Panc1 (cell line): Measurements from ENCODE around the gene RER1. TPM values are rescaled to one million over a fixed set of nuclear protein-coding genes. Genes with fewer than 3 reads are reported as not detected.

ENCODE experiments used
- ATAC-seq: fragments of 200-7000 bp; cut with Tn5 transposase; 2 replicates; pipeline ENCODE4 v1.9.1; 2020; ENCODE audit warnings: mild to moderate bottlenecking, moderate library complexity
- BruUV-seq: library from RNA; stranded (reverse); fragments of 400-500 nt; replicated peaks from 2 replicates; lab custom pipeline; 2021; lab: Mats Ljungman, UMichigan
- CTCF ChIA-PET: fragments of 300-600 bp; sonication (Branson Sonifier 250); formaldehyde crosslinking; loops from one replicate; lab custom pipeline; 2022; ENCODE audit warnings: antibody characterized with exemption; lab: Charles Lee
- POLR2A ChIA-PET: fragments of 300-600 bp; sonication (Branson Sonifier 250); formaldehyde crosslinking; loops from one replicate; lab custom pipeline; 2022; ENCODE audit warnings: antibody characterized with exemption; lab: Charles Lee
- DNase-seq: peaks from one replicate; pipeline ENCODE4 v3.0.0-alpha.2; 2010; ENCODE audit warnings: low read depth, low spot score
- H3K27ac ChIP-seq: 2 replicates; pipeline ENCODE4 v1.5.1; 2011; ENCODE audit warnings: mild to moderate bottlenecking, low read length, inconsistent platforms
- H3K27me3 ChIP-seq: fragments of 200-500 bp; sonication (Bioruptor generic); 2 replicates; pipeline ENCODE4 v1.6.0; 2014; ENCODE audit warnings: low read length, inconsistent platforms; ENCODE audit not compliant: control insufficient read depth, insufficient read depth
- H3K36me3 ChIP-seq: fragments of 200-500 bp; sonication (Bioruptor generic); 2 replicates; pipeline ENCODE4 v1.5.1; 2014; ENCODE audit warnings: inconsistent platforms, mild to moderate bottlenecking, low read length, moderate library complexity; ENCODE audit not compliant: control insufficient read depth, insufficient read depth
- H3K4me1 ChIP-seq: 2 replicates; pipeline ENCODE4 v1.5.1; 2011; ENCODE audit warnings: inconsistent platforms, mild to moderate bottlenecking, low read length, moderate library complexity; ENCODE audit not compliant: control insufficient read depth, insufficient read depth
- H3K4me3 ChIP-seq, 2 experiments: 2 replicates each; pipeline ENCODE4 v1.5.1; 2011 to 2012; ENCODE audit warnings: low read depth in 2 of 2, low read length in 2 of 2, mild to moderate bottlenecking in 2 of 2, inconsistent platforms in 1 of 2, moderate library complexity in 1 of 2
- H3K9me3 ChIP-seq: fragments of 200-500 bp; sonication (Bioruptor generic); 2 replicates; pipeline ENCODE4 v1.5.1; 2014; ENCODE audit warnings: low read depth, mild to moderate bottlenecking, inconsistent platforms, low read length, moderate library complexity; ENCODE audit not compliant: control insufficient read depth, insufficient read depth
- POLR2AphosphoS5 ChIP-seq: IDR thresholded peaks from 2 replicates; pipeline ENCODE4 v1.6.1; 2012; ENCODE audit warnings: mild to moderate bottlenecking, low read depth, low read length, moderate library complexity
- SIN3A ChIP-seq: IDR thresholded peaks from 2 replicates; pipeline ENCODE4 v1.6.1; 2012; ENCODE audit warnings: low read depth, mild to moderate bottlenecking, low read length, moderate library complexity, borderline replicate concordance; ENCODE audit not compliant: insufficient read depth
- TCF7L2 ChIP-seq: IDR thresholded peaks from 2 replicates; pipeline ENCODE4 v1.6.1; 2011; ENCODE audit warnings: mild to moderate bottlenecking, low read depth, low read length, inconsistent platforms
- in situ Hi-C: cut with HindIII; loops from 2 replicates; pipeline ENCODE4 v1.10.0; 2016; ENCODE audit warnings: low sequenced_read_pairs, low pct_unique_long_range_greater_than_20kb
- intact Hi-C: fragments of 100-400 bp; cut with micrococcal nuclease; formaldehyde crosslinking; loops from one replicate; pipeline ENCODE4 v1.10.0; 2022; ENCODE audit not compliant: unreplicated experiment
- total RNA-seq: library from RNA; stranded (reverse); gene quantifications from one replicate; pipeline ENCODE4 v1.2.1, GENCODE V29; 2021; ENCODE audit not compliant: unreplicated experiment
- TF ChIP-seq, protein P1 (sequence below): fragments of 450-650 bp; IDR thresholded peaks from 2 replicates; pipeline ENCODE4 v1.5.1; 2017; ENCODE audit warnings: mild to moderate bottlenecking
- TF ChIP-seq, protein P2 (sequence below), 2 experiments: IDR thresholded peaks; 2 replicates each; pipeline ENCODE4 v1.6.1; 2011 to 2012; ENCODE audit warnings: low read depth in 2 of 2, control low read depth in 1 of 2, low read length in 1 of 2, mild to moderate bottlenecking in 1 of 2, moderate library complexity in 1 of 2; ENCODE audit not compliant: insufficient read depth in 1 of 2

RER1 gene
- total RNA-seq, 1 experiment from 2014 or later = 235 TPM

DNA sequence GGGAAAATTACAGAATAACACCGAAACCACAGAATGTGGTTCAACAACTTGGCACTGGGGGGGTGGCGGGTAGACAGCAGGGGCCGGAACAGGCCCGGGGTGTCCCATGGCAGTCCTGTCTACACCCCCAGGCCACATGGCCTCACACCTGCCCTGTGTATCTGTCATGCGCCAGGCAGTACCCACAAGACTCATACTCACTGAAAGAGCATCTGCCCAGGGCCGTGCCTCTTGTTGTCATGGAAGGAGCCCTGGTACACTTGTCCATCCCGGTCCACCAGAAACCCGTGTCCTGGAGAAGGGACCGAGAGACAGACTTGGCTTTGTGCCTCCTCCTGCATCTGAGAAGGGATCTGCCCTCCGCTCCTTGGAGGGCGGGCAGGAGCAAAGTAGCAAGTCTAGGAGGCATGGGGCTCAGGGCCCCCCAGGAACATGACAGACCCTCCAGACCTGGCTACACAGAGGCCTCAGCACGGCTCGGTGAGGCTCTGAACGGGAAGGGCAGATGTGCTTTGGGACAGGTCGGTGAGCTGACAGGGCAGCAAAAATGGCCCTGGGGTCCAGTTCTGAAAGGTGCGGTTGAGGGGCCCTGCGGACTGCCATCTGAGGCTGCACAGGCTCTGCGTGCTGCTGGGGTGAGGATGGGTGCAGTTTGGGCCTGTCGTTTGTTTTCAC lies 5.9 kb upstream of the RER1 start:
- H3K4me3 ChIP-seq = no peak overlapping the region
- DNase-seq (no peak), ATAC-seq (no peak)
- intact Hi-C loops (no loop called here), in situ Hi-C loops (no loop called here)
- no peaks in the 10 kb centered on the region for H3K36me3 ChIP-seq
- H3K9me3 ChIP-seq = no peaks in the 10 kb centered on the region
- TF ChIP-seq TCF7L2 (no peak), SIN3A (no peak), POLR2AphosphoS5 (no peak; the same call in none of the 2 replicates)
- TF ChIP-seq, protein P1, sequence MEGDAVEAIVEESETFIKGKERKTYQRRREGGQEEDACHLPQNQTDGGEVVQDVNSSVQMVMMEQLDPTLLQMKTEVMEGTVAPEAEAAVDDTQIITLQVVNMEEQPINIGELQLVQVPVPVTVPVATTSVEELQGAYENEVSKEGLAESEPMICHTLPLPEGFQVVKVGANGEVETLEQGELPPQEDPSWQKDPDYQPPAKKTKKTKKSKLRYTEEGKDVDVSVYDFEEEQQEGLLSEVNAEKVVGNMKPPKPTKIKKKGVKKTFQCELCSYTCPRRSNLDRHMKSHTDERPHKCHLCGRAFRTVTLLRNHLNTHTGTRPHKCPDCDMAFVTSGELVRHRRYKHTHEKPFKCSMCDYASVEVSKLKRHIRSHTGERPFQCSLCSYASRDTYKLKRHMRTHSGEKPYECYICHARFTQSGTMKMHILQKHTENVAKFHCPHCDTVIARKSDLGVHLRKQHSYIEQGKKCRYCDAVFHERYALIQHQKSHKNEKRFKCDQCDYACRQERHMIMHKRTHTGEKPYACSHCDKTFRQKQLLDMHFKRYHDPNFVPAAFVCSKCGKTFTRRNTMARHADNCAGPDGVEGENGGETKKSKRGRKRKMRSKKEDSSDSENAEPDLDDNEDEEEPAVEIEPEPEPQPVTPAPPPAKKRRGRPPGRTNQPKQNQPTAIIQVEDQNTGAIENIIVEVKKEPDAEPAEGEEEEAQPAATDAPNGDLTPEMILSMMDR = no peak
- TF ChIP-seq, protein P2, sequence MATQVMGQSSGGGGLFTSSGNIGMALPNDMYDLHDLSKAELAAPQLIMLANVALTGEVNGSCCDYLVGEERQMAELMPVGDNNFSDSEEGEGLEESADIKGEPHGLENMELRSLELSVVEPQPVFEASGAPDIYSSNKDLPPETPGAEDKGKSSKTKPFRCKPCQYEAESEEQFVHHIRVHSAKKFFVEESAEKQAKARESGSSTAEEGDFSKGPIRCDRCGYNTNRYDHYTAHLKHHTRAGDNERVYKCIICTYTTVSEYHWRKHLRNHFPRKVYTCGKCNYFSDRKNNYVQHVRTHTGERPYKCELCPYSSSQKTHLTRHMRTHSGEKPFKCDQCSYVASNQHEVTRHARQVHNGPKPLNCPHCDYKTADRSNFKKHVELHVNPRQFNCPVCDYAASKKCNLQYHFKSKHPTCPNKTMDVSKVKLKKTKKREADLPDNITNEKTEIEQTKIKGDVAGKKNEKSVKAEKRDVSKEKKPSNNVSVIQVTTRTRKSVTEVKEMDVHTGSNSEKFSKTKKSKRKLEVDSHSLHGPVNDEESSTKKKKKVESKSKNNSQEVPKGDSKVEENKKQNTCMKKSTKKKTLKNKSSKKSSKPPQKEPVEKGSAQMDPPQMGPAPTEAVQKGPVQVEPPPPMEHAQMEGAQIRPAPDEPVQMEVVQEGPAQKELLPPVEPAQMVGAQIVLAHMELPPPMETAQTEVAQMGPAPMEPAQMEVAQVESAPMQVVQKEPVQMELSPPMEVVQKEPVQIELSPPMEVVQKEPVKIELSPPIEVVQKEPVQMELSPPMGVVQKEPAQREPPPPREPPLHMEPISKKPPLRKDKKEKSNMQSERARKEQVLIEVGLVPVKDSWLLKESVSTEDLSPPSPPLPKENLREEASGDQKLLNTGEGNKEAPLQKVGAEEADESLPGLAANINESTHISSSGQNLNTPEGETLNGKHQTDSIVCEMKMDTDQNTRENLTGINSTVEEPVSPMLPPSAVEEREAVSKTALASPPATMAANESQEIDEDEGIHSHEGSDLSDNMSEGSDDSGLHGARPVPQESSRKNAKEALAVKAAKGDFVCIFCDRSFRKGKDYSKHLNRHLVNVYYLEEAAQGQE (IDR thresholded peaks at IDR 0.05; ENCODE audit: insufficient read depth in 1 of 2, low read depth in 2 of 2, low read length in 1 of 2) = no peak
- peaks cover 14% of the 10 kb centered on the region; the same call in 1 of the 2 replicates for H3K4me1 ChIP-seq
- CTCF ChIA-PET = no interaction called here
- H3K27ac ChIP-seq = no peak overlapping the region
- H3K27me3 ChIP-seq = no peaks in the 10 kb centered on the region
- BruUV-seq = no TSS peak
- POLR2A ChIA-PET = interaction anchor here (0.6 kb wide), 1 partner anchor 160 kb away, joined by 3 read pairs; no protein-coding TSS in a partner anchor

DNA sequence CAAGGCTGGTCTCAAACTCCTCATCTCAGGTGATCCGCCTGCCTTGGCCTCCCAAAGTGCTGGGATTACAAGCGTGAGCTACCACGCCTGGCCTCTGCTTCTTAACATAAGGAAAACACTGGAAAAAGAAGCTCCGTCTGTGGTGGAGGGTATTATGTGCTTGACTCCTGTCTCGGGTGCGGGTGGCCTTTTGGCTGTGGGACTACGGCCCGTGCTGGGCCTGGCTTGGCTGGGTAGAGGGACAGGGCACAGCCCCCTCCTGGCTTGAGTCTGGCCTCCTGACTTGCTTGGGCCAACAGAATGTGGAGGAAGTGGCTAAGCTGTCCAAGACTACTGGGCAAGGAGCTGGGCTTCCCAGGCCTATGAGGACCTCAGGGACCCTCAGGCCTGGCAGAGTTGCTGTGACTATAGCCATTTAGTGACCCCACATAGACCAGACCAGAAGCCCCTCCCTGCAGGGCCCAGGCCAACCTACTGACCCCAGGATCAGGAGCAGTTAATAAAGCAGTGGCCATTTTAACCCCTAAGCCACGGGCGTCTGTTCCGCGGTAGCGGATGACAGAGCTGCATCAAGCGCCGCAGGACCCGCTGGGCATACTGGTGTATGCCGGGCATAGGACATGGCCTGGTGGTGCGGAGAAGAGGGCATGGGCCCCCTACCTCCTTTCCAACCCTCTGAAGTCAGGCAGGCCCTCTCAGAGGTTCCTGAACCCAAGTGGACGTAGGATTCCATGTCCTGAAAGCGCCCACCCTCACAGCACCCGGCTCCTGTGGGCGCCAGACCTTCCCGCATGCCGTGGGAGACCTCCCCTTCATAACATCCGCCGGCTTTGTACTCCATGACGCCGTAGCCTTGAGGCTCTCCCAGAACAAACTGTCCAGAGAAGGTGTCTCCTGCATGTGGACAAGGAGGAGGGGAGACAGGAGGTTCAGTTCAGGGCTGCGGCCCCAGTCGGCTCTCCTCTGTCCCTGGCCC lies 4.7 kb upstream of the RER1 start:
- no TSS peak for BruUV-seq
- no peak for ATAC-seq
- ChIA-PET POLR2A (interaction anchor here (0.6 kb wide), 1 partner anchor 161 kb away, joined by 3 read pairs; no protein-coding TSS in a partner anchor), CTCF (no interaction called here)
- TF ChIP-seq SIN3A (no peak), POLR2AphosphoS5 (no peak), TCF7L2 (no peak)
- TF ChIP-seq, protein P1 = no peak
- TF ChIP-seq, protein P2 (IDR thresholded peaks at IDR 0.05; ENCODE audit: insufficient read depth in 1 of 2, low read depth in 2 of 2, low read length in 1 of 2) = no peak
- Histone ChIP-seq H3K36me3 (no peaks in the 10 kb centered on the region; the same call in 1 of the 2 replicates), H3K27me3 (no peaks in the 10 kb centered on the region), H3K4me1 (peaks cover 12% of the 10 kb centered on the region; the same call in 1 of the 2 replicates), H3K27ac (no peak overlapping the region), H3K4me3 (no peak overlapping the region), H3K9me3 (no peaks in the 10 kb centered on the region)
- in situ Hi-C loops = no loop called here
- intact Hi-C loops = no loop called here
- DNase-seq = no peak
